SH-SY5Y (cell line): ENCODE data around the gene EGFL8.

Source experiments
- GATA2 ChIP-seq: IDR thresholded peaks from 2 replicates; pipeline ENCODE4 v1.6.1; 2011; ENCODE audit warnings: mild to moderate bottlenecking, low read depth, low read length
- GATA3 ChIP-seq: IDR thresholded peaks from 2 replicates; pipeline ENCODE4 v1.6.1; 2011; ENCODE audit warnings: low read depth, mild to moderate bottlenecking, low read length, moderate library complexity

GRCh38 chr6:32216285-32216684, 51.9 kb downstream of the EGFL8 start:
- TF ChIP-seq GATA2 = no peak
- TF ChIP-seq GATA3 = no peak
